ENCODE measurements around the gene ADAMTS7.
"Not testable (repeated sequence)": the region's sequence is repeated elsewhere in the genome, so short reads cannot be mapped to it uniquely, and the experiment has no call there.

Gene ADAMTS7, protein sequence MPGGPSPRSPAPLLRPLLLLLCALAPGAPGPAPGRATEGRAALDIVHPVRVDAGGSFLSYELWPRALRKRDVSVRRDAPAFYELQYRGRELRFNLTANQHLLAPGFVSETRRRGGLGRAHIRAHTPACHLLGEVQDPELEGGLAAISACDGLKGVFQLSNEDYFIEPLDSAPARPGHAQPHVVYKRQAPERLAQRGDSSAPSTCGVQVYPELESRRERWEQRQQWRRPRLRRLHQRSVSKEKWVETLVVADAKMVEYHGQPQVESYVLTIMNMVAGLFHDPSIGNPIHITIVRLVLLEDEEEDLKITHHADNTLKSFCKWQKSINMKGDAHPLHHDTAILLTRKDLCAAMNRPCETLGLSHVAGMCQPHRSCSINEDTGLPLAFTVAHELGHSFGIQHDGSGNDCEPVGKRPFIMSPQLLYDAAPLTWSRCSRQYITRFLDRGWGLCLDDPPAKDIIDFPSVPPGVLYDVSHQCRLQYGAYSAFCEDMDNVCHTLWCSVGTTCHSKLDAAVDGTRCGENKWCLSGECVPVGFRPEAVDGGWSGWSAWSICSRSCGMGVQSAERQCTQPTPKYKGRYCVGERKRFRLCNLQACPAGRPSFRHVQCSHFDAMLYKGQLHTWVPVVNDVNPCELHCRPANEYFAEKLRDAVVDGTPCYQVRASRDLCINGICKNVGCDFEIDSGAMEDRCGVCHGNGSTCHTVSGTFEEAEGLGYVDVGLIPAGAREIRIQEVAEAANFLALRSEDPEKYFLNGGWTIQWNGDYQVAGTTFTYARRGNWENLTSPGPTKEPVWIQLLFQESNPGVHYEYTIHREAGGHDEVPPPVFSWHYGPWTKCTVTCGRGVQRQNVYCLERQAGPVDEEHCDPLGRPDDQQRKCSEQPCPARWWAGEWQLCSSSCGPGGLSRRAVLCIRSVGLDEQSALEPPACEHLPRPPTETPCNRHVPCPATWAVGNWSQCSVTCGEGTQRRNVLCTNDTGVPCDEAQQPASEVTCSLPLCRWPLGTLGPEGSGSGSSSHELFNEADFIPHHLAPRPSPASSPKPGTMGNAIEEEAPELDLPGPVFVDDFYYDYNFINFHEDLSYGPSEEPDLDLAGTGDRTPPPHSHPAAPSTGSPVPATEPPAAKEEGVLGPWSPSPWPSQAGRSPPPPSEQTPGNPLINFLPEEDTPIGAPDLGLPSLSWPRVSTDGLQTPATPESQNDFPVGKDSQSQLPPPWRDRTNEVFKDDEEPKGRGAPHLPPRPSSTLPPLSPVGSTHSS (N-terminal part only)

DNA sequence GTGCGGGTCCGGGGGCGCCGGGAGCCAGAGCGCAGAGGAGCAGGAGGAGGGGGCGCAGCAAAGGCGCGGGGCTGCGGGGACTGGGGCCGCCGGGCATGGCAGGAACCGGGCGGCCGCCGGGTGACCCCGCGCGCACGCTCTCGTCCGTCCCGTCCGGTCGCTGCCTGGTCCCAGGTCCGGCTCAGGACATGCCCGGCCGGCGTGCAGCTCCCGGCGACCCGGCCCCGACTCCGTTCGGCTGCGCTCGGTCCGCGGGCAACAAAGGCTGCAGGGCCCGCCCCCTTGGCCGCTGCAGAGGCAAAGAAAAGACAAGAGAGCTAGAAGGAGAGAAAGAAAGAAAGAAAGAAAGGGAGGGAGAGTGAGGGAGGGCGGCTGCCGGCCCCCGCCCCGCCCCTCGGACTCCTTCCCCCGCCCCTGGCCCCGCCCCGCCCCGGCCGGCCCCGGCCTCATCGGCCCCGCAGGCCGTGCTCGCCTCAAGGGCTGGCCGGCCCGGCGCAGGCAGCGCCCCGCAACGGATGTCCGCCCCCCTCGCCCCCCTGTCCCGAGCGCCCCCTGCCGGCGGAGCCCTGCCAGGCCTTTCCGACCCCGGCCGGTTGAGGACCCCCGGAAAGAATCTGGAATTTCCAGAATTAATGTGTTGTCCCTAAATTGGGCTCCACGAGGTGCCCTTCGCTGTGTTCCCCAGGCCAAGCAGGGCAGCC, at the start of gene ADAMTS7:
ADAMTS7 (minus strand) TSS at position 341 of the 701 bp plus-strand sequence; CDS start at position 97, 244 bp downstream.
- Mint-ChIP-seq H3K4me3 (peak within 1 kb of the TSS; percentile 76), H3K27ac (peak within 1 kb of the TSS; percentile 81), H3K27me3 (peaks cover 47% of the 10 kb centered on the region), H3K9me3 (no peaks in the 10 kb centered on the region), H3K36me3 (ENCODE audit: low read depth) (no peaks in the 10 kb centered on the region), H3K4me1 (ENCODE audit: low read depth) (peaks cover 13% of the 10 kb centered on the region)

DNA sequence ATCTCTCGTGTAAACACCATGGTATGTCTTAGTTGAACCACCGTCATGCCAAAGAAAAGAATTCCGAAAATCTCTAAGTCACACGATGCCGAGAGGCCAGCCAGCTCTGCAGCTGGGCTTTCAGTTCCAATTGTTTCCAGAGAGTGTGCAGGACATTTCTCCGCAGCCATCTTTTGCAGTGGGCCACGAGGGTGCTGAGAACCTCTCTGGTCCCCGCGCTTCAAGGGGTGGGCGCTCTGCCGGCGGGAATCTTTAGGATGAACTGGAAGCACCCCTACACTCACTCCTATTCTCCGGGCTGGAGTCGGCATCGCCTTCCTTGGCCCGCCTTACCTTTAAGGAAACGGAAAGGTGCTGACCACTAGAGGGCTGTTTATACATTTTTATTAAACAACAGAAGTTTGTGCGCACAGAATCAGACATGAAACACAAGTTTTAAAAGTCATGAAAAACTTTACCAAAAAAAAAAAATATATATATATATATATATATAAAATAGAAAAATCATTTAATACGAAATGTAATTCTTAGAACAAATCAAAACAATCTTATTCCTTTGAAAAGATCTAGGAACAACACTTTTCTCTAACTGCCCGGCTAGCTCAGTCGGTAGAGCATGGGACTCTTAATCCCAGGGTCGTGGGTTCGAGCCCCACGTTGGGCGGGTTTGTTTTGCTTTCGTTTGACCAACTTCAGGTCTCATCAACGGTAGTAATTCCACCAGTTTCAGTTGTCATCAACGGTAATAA, 48.9 kb upstream of the ADAMTS7 start:
- H3K27ac Mint-ChIP-seq = peak overlapping the region; percentile 80
- H3K36me3 Mint-ChIP-seq (ENCODE audit: low read depth) = no peaks in the 10 kb centered on the region
- H3K4me1 Mint-ChIP-seq (ENCODE audit: low read depth) = peaks cover 15% of the 10 kb centered on the region
- no peaks in the 10 kb centered on the region for H3K9me3 Mint-ChIP-seq
- no peaks in the 10 kb centered on the region for H3K27me3 Mint-ChIP-seq
- H3K4me3 Mint-ChIP-seq = peak overlapping the region; percentile 85

DNA sequence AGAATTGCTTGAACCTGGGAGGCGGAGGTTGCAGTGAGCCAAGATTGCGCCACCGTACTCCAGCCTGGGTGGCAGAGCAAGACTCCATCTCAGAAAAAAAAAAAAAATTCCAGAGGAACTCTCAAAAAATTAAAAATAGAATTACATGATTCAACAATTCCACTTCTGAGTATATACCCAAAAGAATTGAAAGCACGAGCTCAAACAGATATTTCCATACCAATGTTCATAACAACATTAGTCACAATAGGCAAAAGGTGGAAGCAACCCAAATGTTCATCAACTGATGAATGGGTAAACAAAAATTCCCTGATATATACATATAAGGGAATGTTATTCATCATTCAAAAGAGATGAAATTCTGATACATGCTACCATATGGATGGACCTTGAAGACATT, 44.5 kb upstream of the ADAMTS7 start:
- no peak overlapping the region for H3K4me3 Mint-ChIP-seq
- no peaks in the 10 kb centered on the region for H3K27me3 Mint-ChIP-seq
- no peaks in the 10 kb centered on the region for H3K9me3 Mint-ChIP-seq
- peak overlapping the region; percentile 80 for H3K27ac Mint-ChIP-seq
- H3K4me1 Mint-ChIP-seq (ENCODE audit: low read depth) = peaks cover 22% of the 10 kb centered on the region
- H3K36me3 Mint-ChIP-seq (ENCODE audit: low read depth) = no peaks in the 10 kb centered on the region

DNA sequence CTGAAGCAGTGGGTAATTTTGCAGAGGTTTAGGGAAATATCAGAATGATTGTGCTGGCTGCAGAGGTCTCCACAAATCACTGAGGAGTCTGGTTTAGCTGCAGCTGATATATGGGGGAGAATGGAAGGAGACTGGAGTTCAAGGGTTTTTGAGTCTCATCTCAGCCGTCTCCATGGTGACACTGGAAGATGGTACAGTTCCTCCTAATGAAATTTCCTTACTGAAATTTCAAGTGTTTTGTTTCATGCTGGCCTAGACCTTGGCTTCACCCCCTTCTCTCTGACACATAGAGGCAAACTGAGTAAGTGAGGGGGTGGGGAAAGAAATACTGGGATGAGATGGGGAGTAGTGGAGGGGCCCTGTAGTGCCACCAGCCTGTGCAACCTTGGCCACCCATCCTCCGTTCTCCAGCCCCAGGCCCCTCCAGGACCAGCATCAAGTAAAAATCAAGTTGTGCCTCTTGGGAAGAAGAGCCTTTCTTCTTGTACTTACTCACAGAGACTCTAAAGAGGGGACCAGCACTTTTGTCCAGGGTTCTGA, 43.6 kb upstream of the ADAMTS7 start:
- H3K9me3 Mint-ChIP-seq = no peaks in the 10 kb centered on the region

DNA sequence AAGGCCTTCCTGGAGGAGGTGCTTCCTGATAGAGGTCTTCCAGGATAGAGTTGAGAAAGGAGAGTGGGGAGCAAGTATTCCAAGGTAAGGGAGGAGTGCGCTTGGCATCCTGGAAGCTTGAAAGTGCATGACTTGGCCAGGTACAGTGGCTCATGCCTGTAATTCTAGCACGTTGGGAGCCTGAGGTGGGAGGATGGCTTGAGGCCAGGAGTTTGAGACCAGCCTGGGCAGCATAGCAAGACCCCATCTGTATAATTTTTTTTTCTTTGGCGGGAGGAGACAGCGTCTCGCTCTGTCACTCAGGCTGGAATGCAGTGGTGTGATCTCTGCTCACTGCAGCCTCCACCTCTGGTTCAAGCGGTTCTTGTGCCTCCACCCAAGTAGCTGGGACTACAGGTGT, 42.2 kb upstream of the ADAMTS7 start:
- Mint-ChIP-seq H3K9me3 (no peaks in the 10 kb centered on the region), H3K4me1 (ENCODE audit: low read depth) (peaks cover 14% of the 10 kb centered on the region), H3K36me3 (ENCODE audit: low read depth) (no peaks in the 10 kb centered on the region), H3K27me3 (no peaks in the 10 kb centered on the region), H3K27ac (no peak overlapping the region), H3K4me3 (no peak overlapping the region)

More for the DNA sequence above, 43.6 kb upstream of the ADAMTS7 start:
- peak overlapping the region; percentile 55 for H3K27ac Mint-ChIP-seq
- H3K27me3 Mint-ChIP-seq = no peaks in the 10 kb centered on the region
- no peaks in the 10 kb centered on the region for H3K36me3 Mint-ChIP-seq (ENCODE audit: low read depth)
- peaks cover 17% of the 10 kb centered on the region for H3K4me1 Mint-ChIP-seq (ENCODE audit: low read depth)
- no peak overlapping the region for H3K4me3 Mint-ChIP-seq

DNA sequence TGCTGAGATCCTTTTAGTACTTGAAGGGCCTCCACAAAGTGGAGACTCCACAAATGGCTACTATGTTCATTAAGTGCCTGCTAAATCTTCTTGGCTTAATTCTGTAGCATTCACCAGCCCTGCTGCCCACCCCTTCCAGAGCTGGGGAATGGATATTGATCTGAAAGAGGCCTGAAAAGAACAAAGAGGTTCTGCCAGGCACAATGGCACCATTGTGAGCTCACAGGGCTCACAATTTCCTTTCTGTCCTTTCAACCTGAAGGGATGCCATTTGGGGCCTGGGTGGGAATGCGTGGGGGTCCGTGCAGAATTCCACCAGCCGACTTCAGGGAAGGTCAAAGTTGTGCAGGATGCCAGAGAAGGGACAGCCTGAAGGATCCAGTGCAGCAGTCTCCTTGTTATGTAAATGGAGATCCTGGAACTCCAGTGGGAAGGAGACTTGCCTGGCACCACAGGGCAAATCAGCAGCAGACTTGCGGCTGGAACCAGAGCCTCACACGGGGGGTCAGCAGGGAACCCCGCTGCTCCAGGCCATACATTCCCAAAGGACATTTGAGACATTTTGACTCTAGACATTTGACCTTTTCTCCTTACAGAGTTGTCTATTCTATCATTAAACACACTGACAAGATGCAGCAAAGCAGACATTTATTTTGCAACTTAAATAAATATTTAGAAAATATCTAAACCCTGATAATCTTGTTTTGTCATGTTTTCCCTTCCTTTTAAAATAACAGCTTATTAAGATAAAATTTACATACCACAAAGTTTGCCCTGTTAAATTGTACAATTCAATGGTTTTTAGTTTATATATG, 39.9 kb upstream of the ADAMTS7 start:
- H3K36me3 Mint-ChIP-seq (ENCODE audit: low read depth) = no peaks in the 10 kb centered on the region

DNA sequence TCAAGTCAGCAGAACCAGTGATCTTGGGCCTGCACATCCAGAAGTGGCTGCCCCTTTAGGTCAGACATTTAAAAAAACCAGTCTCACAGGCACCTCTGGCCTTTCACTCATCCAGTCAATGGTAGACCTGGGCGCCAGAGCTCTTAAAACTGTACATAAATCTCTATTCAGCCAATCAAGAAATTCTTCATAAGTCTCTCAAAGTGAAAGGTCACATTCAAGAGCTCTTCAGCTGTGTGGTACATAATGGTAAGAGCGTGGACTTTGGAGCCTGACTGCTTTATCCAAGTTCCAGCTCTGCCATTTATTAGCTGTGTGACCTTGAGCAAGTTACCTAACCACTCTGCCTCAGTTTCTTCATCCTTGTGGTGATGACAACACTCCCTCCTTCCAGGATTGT, 39.1 kb upstream of the ADAMTS7 start:
- H3K4me3 Mint-ChIP-seq = no peak overlapping the region
- no peak overlapping the region for H3K27ac Mint-ChIP-seq
- H3K9me3 Mint-ChIP-seq = no peaks in the 10 kb centered on the region
- no peaks in the 10 kb centered on the region for H3K27me3 Mint-ChIP-seq
- H3K4me1 Mint-ChIP-seq (ENCODE audit: low read depth) = peaks cover 9% of the 10 kb centered on the region
- H3K36me3 Mint-ChIP-seq (ENCODE audit: low read depth) = no peaks in the 10 kb centered on the region

More for the DNA sequence above, 39.9 kb upstream of the ADAMTS7 start:
- peaks cover 14% of the 10 kb centered on the region for H3K4me1 Mint-ChIP-seq (ENCODE audit: low read depth)
- H3K27ac Mint-ChIP-seq = no peak overlapping the region
- no peaks in the 10 kb centered on the region for H3K27me3 Mint-ChIP-seq
- H3K9me3 Mint-ChIP-seq = no peaks in the 10 kb centered on the region
- H3K4me3 Mint-ChIP-seq = no peak overlapping the region

DNA sequence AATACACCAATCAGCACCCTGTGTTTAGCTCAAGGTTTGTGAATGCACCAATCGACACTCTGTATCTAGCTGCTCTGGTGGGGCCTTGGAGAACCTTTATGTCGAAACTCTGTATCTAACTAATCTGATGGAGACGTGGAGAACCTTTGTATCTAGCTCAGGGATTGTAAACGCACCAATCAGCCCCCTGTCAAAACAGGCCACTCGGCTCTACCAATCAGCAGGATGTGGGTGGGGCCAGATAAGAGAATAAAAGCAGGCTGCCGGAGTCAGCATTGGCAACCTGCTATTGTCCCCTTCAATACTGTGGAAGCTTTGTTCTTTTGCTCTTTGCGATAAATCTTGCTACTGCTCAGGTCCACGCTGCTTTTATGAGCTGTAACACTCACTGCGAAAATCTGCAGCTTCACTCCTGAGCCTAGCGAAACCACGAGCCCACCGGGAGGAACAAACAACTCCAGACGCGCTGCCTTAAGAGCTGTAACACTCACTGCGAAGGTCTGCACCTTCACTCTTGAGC, 36.2 kb upstream of the ADAMTS7 start:
- H3K9me3 Mint-ChIP-seq; H3K4me1 Mint-ChIP-seq (ENCODE audit: low read depth); H3K36me3 Mint-ChIP-seq (ENCODE audit: low read depth); H3K27ac Mint-ChIP-seq; H3K4me3 Mint-ChIP-seq; H3K27me3 Mint-ChIP-seq: not testable (repeated sequence)

DNA sequence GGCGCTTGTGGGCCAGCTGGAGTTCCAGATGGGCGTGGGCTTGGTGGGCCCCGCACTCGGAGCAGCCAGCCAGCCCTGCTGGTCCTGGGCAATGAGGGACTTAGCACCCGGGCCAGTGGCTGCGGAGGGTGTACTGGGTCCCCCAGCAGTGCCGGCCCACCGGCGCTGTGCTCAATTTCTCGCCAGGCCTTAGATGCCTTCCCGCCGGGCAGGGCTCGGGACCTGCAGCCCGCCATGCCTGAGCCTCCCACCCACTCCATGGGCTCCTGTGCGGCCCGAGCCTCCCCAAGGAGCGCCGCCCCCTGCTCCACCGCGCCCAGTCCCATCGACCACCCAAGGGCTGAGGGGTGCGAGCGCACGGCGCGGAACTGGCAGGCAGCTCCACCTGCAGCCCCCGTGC, 35.6 kb upstream of the ADAMTS7 start:
- H3K4me1 Mint-ChIP-seq (ENCODE audit: low read depth); H3K27me3 Mint-ChIP-seq: not testable (repeated sequence)

GRCh38 chr15:78842519-78842918, 31.3 kb upstream of the ADAMTS7 start:
- Mint-ChIP-seq H3K9me3 (no peaks in the 10 kb centered on the region), H3K4me3 (no peak overlapping the region), H3K27ac (peak overlapping the region; percentile 83), H3K27me3 (no peaks in the 10 kb centered on the region), H3K36me3 (ENCODE audit: low read depth) (no peaks in the 10 kb centered on the region), H3K4me1 (ENCODE audit: low read depth) (peaks cover 33% of the 10 kb centered on the region)

More for the DNA sequence above, 35.6 kb upstream of the ADAMTS7 start:
- not testable (repeated sequence) for H3K9me3 Mint-ChIP-seq; H3K36me3 Mint-ChIP-seq (ENCODE audit: low read depth); H3K27ac Mint-ChIP-seq; H3K4me3 Mint-ChIP-seq

DNA sequence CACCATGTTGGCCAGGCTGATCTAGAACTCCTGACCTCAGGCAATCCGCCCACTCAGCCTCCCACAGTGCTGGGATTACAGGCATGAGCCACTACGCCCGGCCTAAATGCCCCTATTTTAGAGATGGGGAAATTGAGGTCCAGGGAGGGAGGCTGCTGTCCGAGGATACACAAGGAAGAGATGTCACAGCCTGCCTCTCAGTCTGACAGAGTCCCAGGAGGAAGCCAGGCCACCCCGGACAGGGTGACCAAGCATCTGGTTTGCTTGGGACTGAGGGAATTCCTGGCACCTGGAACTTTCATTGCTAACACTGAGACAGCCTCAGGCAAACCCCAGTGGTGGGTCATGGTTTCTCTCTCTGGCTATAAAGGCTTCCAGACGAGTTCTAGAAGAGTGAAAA, 30.6 kb upstream of the ADAMTS7 start:
- Mint-ChIP-seq H3K27ac (peak overlapping the region; percentile 94), H3K9me3 (no peaks in the 10 kb centered on the region), H3K4me1 (ENCODE audit: low read depth) (peaks cover 33% of the 10 kb centered on the region), H3K4me3 (no peak overlapping the region), H3K27me3 (no peaks in the 10 kb centered on the region), H3K36me3 (ENCODE audit: low read depth) (no peaks in the 10 kb centered on the region)

GRCh38 chr15:78841376-78841706, 30.1 kb upstream of the ADAMTS7 start:
- Mint-ChIP-seq H3K27me3 (no peaks in the 10 kb centered on the region), H3K36me3 (ENCODE audit: low read depth) (no peaks in the 10 kb centered on the region), H3K9me3 (no peaks in the 10 kb centered on the region), H3K4me3 (peak overlapping the region; percentile 44), H3K27ac (peak overlapping the region; percentile 94), H3K4me1 (ENCODE audit: low read depth) (peaks cover 33% of the 10 kb centered on the region)

All from stimulated activated naive CD8-positive, alpha-beta T cell treated with anti-CD3 and anti-CD28 coated beads, Interleukin-15, Interleukin-2, amounts not matched to agents 100 ng/mL and 50 ng/mL, for 24 hours (primary cell).